Mesenteric fat pad (tissue), 1 donor: ENCODE results near the gene ZNF799. TPM values are rescaled to one million over a fixed set of nuclear protein-coding genes. Genes with fewer than 3 reads are reported as not detected.
"Not testable (repeated sequence)": the region's sequence is repeated elsewhere in the genome, so short reads cannot be mapped to it uniquely, and the experiment has no call there.

Experiments
- DNase-seq: peaks from one replicate; pipeline ENCODE4 v3.0.0-alpha.2; 2020; ENCODE audit warnings: low spot score
- total RNA-seq: library from RNA; stranded (reverse); fragmentation: NEBNext Ultra II Directional; extraction: Animal tissue kit (Norgen Biotek cat#: 25700); gene quantifications from one replicate; pipeline ENCODE4 v1.2.1, GENCODE V29; 2021
- donor health status: DM: yes; HTN: yes; CAD: no.

Gene ZNF799
- total RNA-seq, 1 donor from 2014 or later = 3.3 TPM

- DNase-seq = no peak
Observed at GRCh38 chr19:12364391-12365235, 36.5 kb downstream of the ZNF799 start.

- not testable (repeated sequence) for DNase-seq
Observed at GRCh38 chr19:12362236-12362635, 38.8 kb downstream of the ZNF799 start.

GRCh38 chr19:12353375-12353774, 47.7 kb downstream of the ZNF799 start:
- DNase-seq = no peak

GRCh38 chr19:12350890-12351197, 50.2 kb downstream of the ZNF799 start:
- DNase-seq = no peak

- DNase-seq = no peak
Observed at GRCh38 chr19:12350185-12350889, 50.7 kb downstream of the ZNF799 start.

GRCh38 chr19:12346896-12347295, 54.2 kb downstream of the ZNF799 start:
- no peak for DNase-seq

GRCh38 chr19:12345197-12345596, 55.9 kb downstream of the ZNF799 start:
- DNase-seq = no peak

Other genes starting within 250 kb of the ZNF799 start
- gene ZNF625, start 244.5 kb downstream of the ZNF799 start, total RNA-seq = 3.4 TPM
- gene ZNF136, start 238.2 kb downstream of the ZNF799 start, total RNA-seq = 6.5 TPM
- gene ZNF44, start 106.4 kb downstream of the ZNF799 start, total RNA-seq = 10.5 TPM
- 2.0 TPM for gene ZNF563, start 67.6 kb downstream of the ZNF799 start, total RNA-seq
- gene ZNF442, start 35.6 kb downstream of the ZNF799 start, total RNA-seq = 3.3 TPM
- gene ZNF443, start 39.8 kb upstream of the ZNF799 start, total RNA-seq = 2.0 TPM
- gene ZNF709, start 83.5 kb upstream of the ZNF799 start, total RNA-seq = 2.3 TPM
- 7.9 TPM for gene ZNF564, start 150.2 kb upstream of the ZNF799 start, total RNA-seq
- gene ZNF490, start 209.5 kb upstream of the ZNF799 start, total RNA-seq = 4.6 TPM
- 24.1 TPM for gene ZNF791, start 209.6 kb upstream of the ZNF799 start, total RNA-seq